IMR-90 (cell line): ENCODE results near the gene CYP46A1.

ENCODE experiments used
- BHLHE40 ChIP-seq: fragments of 150-350 bp; IDR thresholded peaks from 2 replicates; pipeline ENCODE4 v1.6.1; 2016; ENCODE audit warnings: mild to moderate bottlenecking, low read depth, low read length
- CHD1 ChIP-seq: IDR thresholded peaks from 2 replicates; pipeline ENCODE4 v1.6.1; 2012; ENCODE audit warnings: low read depth, low read length, improper control_type of control experiment
- CTCF ChIP-seq: conservative IDR thresholded peaks from 2 replicates; pipeline ENCODE4 v1.5.1; 2012; ENCODE audit warnings: mild to moderate bottlenecking, low read depth, low read length, improper control_type of control experiment
- ELK1 ChIP-seq: fragments of 150-350 bp; IDR thresholded peaks from 2 replicates; pipeline ENCODE4 v1.6.1; 2016; ENCODE audit warnings: low read depth, mild to moderate bottlenecking, low read length, moderate library complexity, borderline replicate concordance
- FOS ChIP-seq: fragments of 150-350 bp; IDR thresholded peaks from 2 replicates; pipeline ENCODE4 v1.6.1; 2016; ENCODE audit warnings: low read depth, low read length
- MAZ ChIP-seq: IDR thresholded peaks from 2 replicates; pipeline ENCODE4 v1.6.1; 2012; ENCODE audit warnings: low read depth, mild to moderate bottlenecking, low read length, improper control_type of control experiment, moderate library complexity, borderline replicate concordance
- MXI1 ChIP-seq: IDR thresholded peaks from 2 replicates; pipeline ENCODE4 v1.6.1; 2012; ENCODE audit warnings: low read depth, mild to moderate bottlenecking, low read length, moderate library complexity, borderline replicate concordance
- NFE2L2 ChIP-seq: fragments of 150-350 bp; IDR thresholded peaks from 2 replicates; pipeline ENCODE4 v1.6.1; 2016; ENCODE audit warnings: low read depth, mild to moderate bottlenecking, low read length
- POLR2A ChIP-seq: IDR thresholded peaks from 2 replicates; pipeline ENCODE4 v1.6.1; 2012; ENCODE audit warnings: mild to moderate bottlenecking, low read depth, low read length
- RAD21 ChIP-seq: IDR thresholded peaks from 2 replicates; pipeline ENCODE4 v1.6.1; 2012; ENCODE audit warnings: low read length, improper control_type of control experiment
- RCOR1 ChIP-seq: IDR thresholded peaks from 2 replicates; pipeline ENCODE4 v1.6.1; 2012; ENCODE audit warnings: mild to moderate bottlenecking, low read length, improper control_type of control experiment; ENCODE audit not compliant: insufficient replicate concordance
- RFX5 ChIP-seq: IDR thresholded peaks from 2 replicates; pipeline ENCODE4 v1.8.0; 2012; ENCODE audit warnings: low read depth, mild to moderate bottlenecking, low read length, moderate library complexity
- SMC3 ChIP-seq: fragments of 150-350 bp; IDR thresholded peaks from 2 replicates; pipeline ENCODE4 v1.6.1; 2016; ENCODE audit warnings: low read depth, mild to moderate bottlenecking, antibody characterized with exemption, low read length, moderate library complexity
- USF2 ChIP-seq: fragments of 150-350 bp; IDR thresholded peaks from 2 replicates; pipeline ENCODE4 v1.6.1; 2017; ENCODE audit warnings: mild to moderate bottlenecking, antibody characterized with exemption, low read length, low read depth

GRCh38 chr14:99698642-99699041, 14.5 kb downstream of the CYP46A1 start:
- no peak for TF ChIP-seq ELK1
- no peak for TF ChIP-seq CTCF
- no peak for TF ChIP-seq MXI1
- TF ChIP-seq POLR2A, result no peak
- TF ChIP-seq MAZ, result no peak
- TF ChIP-seq RFX5, result no peak
- no peak for TF ChIP-seq CHD1
- no peak for TF ChIP-seq RAD21
- TF ChIP-seq USF2, result no peak
- no peak for TF ChIP-seq FOS
- no peak for TF ChIP-seq BHLHE40
- TF ChIP-seq SMC3, result no peak
- TF ChIP-seq RCOR1, result no peak
- TF ChIP-seq NFE2L2, result no peak
